Muscle of leg (tissue), 11 donors: ENCODE results near the gene SPATA31D4. TPM values are rescaled to one million over a fixed set of nuclear protein-coding genes. Genes with fewer than 3 reads are reported as not detected.
"Not testable (repeated sequence)": the region's sequence is repeated elsewhere in the genome, so short reads cannot be mapped to it uniquely, and the experiment has no call there.

ENCODE experiments used
- DNase-seq: peaks from one replicate; pipeline ENCODE4 v3.0.0; 2013
- H3K27ac ChIP-seq: one replicate; pipeline ENCODE4 v1.5.1; 2013; ENCODE audit warnings: mild to moderate bottlenecking, low read length, control low read depth
- H3K27me3 ChIP-seq: one replicate; pipeline ENCODE4 v1.6.1; 2013; ENCODE audit warnings: low read length; ENCODE audit not compliant: control insufficient read depth, insufficient read depth
- H3K36me3 ChIP-seq: one replicate; pipeline ENCODE4 v1.6.1; 2013; ENCODE audit warnings: low read length; ENCODE audit not compliant: control insufficient read depth, insufficient read depth
- H3K4me1 ChIP-seq: one replicate; pipeline ENCODE4 v1.6.1; 2013; ENCODE audit warnings: low read length; ENCODE audit not compliant: control insufficient read depth, insufficient read depth
- H3K4me3 ChIP-seq: one replicate; pipeline ENCODE4 v1.5.1; 2013; ENCODE audit warnings: low read length, control low read depth
- H3K9me3 ChIP-seq: replicated peaks from 2 replicates; pipeline ENCODE4 v1.6.1; 2013; ENCODE audit warnings: low read depth, low read length; ENCODE audit not compliant: control insufficient read depth
- WGBS: methylation state at CpG from one replicate; pipeline ENCODE4 v1.1.5; 2013; ENCODE audit warnings: missing lambda C conversion rate; ENCODE audit not compliant: insufficient coverage; 5-methylcytosine and 5-hydroxymethylcytosine counted together
- polyA plus RNA-seq, 8 donors: library from polyadenylated mRNA; unstranded; fragments of 120-200 nt; gene quantifications; one replicate each; pipeline versions ENCODE4 v1.2.1 to v1.2.3, GENCODE V29; 2013; ENCODE audit warnings: inconsistent platforms in 1 of 8, low replicate concordance in 1 of 8; ENCODE audit not compliant: insufficient read length in 8 of 8, insufficient read depth in 1 of 8
- total RNA-seq: library from RNA; stranded (reverse); fragments of 120-200 nt; gene quantifications from one replicate; pipeline ENCODE4 v1.2.4, GENCODE V29; 2013

Gene SPATA31D4
- total and polyA plus RNA-seq, 9 donors = not detected

DNA sequence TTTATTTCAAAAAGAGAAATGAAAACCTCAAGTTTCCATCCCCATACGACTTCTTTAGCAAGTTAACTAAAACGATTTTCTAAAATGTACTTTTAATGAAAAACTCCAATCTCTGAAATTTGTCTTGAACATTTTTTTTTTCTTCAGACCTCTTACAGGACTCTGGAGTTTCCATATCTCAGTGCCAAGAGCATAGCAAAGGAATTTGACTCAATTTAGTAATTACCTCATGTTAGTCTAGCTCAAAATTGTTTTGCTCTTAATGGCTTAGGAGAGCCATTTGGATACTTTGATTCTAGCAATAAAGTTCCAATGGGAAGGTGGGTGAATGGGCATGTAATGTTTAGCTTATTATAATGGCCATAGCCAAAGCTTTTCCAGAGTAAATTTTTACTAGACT, 26.0 kb upstream of the SPATA31D4 start:
- peak; percentile 82 for DNase-seq
- no peak overlapping the region for H3K4me3 ChIP-seq
- H3K4me1 ChIP-seq = no peaks in the 10 kb centered on the region
- H3K27ac ChIP-seq = no peak overlapping the region
- no peaks in the 10 kb centered on the region for H3K36me3 ChIP-seq
- no peaks in the 10 kb centered on the region for H3K27me3 ChIP-seq
- 83% methylated on average over 1 of the region's 2 CpGs for WGBS
- H3K9me3 ChIP-seq = no peaks in the 10 kb centered on the region

- H3K27ac ChIP-seq = no peak overlapping the region
- H3K4me1 ChIP-seq = no peaks in the 10 kb centered on the region
- DNase-seq = no peak
- no peaks in the 10 kb centered on the region for H3K9me3 ChIP-seq
- WGBS = no CpG with 5 or more reads among the region's 3 CpGs
- H3K27me3 ChIP-seq = no peaks in the 10 kb centered on the region
- H3K36me3 ChIP-seq = no peaks in the 10 kb centered on the region
- no peak overlapping the region for H3K4me3 ChIP-seq
Measured at GRCh38 chr9:81902626-81903025, 25.6 kb upstream of the SPATA31D4 start.

DNA sequence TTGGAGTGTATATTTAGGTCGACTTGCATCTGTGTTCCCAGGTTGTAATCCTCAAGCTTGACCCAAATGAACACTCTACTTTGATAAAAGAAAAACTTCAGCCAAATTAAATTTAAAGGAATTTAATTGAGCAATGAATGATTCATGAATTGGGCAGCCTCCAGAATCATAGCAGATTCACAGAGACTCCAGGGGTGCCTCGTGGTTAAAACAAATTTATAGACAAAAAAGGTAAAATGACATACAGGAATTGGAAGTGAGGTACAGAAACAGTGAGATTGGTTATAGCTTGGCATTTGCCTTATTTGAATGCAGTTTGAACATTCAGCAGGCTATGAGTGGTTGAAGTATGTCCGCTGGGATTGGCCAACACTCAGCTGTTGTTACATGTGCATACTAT, 21.6 kb upstream of the SPATA31D4 start:
- Histone ChIP-seq H3K27me3 (no peaks in the 10 kb centered on the region), H3K4me3 (no peak overlapping the region), H3K27ac (no peak overlapping the region), H3K36me3 (no peaks in the 10 kb centered on the region), H3K4me1 (no peaks in the 10 kb centered on the region), H3K9me3 (no peaks in the 10 kb centered on the region)
- no peak for DNase-seq
- WGBS = 63% methylated on average over 1 of the region's 3 CpGs

DNA sequence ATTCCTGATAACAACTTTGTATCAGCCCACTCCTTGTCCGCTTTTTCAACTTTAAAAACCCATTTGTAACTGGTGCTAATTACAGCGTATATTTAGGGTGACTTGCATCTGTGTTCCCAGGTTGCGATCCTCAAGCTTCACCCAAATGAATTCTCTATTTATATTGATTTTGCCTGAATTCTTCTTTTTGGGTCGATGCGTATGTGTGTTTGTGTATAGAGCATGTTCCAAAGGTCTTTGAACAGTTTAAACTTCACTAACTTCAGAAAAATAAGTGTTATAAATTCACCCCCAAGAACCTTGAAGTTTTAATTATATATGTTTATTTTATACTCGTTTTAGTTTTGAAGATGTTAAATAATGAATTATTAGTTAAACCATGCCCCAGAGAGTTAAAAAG, 16.1 kb upstream of the SPATA31D4 start:
- no CpG with 5 or more reads among the region's 6 CpGs for WGBS
- no peaks in the 10 kb centered on the region for H3K27me3 ChIP-seq
- no peak for DNase-seq

DNA sequence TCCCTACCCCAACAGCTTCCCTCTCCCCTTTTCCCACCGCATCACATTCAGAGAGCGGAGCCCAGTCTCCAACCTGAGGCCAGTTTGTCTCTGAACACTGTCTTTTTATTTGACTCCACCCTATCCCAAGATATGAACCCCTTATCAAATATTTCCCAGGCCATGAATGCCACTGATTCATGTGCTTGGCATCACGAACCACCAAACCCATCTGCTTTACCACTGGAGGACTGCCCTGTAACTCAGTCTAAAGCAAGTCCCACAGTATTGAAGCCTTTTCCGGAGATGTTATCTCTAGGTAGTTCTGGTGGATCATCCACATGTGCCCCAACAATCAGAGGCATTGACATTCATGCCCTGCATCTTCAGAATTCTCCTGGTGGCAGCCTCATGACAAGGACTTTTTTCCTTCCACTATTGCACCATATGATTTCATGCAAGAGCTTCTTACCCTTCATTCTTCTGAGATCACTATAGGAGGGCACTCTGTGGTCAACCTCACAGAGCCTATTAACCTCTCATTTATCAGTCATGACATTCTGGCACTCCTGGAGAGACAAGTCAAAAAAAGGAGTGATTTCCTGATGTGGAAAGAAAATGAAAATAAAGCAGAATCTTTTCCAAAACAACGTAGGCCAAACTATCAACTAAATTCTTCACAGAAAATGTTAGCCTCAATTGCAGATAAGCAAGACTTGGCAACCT, 12.3 kb upstream of the SPATA31D4 start:
- H3K36me3 ChIP-seq = no peaks in the 10 kb centered on the region
- WGBS = 93% methylated on average over 3 of the region's 5 CpGs
- DNase-seq = no peak
- no peaks in the 10 kb centered on the region for H3K27me3 ChIP-seq
- H3K9me3 ChIP-seq = no peaks in the 10 kb centered on the region
- no peaks in the 10 kb centered on the region for H3K4me1 ChIP-seq
- no peak overlapping the region for H3K4me3 ChIP-seq
- H3K27ac ChIP-seq = no peak overlapping the region

More for the DNA sequence above, 16.1 kb upstream of the SPATA31D4 start:
- Histone ChIP-seq H3K4me3 (no peak overlapping the region), H3K4me1 (no peaks in the 10 kb centered on the region), H3K9me3 (no peaks in the 10 kb centered on the region), H3K27ac (no peak overlapping the region), H3K36me3 (no peaks in the 10 kb centered on the region)

GRCh38 chr9:81918507-81918906, 9.7 kb upstream of the SPATA31D4 start:
- not testable (repeated sequence) for H3K27ac ChIP-seq, H3K9me3 ChIP-seq, H3K36me3 ChIP-seq, H3K27me3 ChIP-seq, H3K4me3 ChIP-seq, H3K4me1 ChIP-seq, DNase-seq
- WGBS = no CpG with 5 or more reads among the region's 3 CpGs

DNA sequence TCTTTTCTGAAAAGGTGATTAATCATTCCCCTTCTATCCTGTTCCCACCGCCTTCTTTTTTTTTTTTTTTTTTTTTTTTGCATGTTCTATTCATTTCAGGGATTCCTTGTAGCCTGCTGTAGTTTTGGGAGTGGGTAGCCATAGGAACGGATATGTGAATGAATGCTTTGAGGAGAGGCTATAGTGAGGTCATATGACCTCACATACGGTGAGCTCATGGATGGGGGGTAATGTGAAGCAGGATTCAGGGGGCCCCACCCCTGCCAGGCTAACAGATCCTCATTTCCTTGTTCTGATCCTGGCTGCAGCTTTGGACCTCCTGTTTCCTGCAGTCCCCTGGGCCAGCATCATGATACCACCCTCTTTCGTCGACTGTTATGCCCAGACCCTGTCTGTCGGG, 1.9 kb downstream of the SPATA31D4 start:
- H3K9me3 ChIP-seq, H3K27me3 ChIP-seq, DNase-seq, H3K36me3 ChIP-seq, H3K27ac ChIP-seq, H3K4me3 ChIP-seq, H3K4me1 ChIP-seq: not testable (repeated sequence)
- no CpG with 5 or more reads among the region's 6 CpGs for WGBS

DNA sequence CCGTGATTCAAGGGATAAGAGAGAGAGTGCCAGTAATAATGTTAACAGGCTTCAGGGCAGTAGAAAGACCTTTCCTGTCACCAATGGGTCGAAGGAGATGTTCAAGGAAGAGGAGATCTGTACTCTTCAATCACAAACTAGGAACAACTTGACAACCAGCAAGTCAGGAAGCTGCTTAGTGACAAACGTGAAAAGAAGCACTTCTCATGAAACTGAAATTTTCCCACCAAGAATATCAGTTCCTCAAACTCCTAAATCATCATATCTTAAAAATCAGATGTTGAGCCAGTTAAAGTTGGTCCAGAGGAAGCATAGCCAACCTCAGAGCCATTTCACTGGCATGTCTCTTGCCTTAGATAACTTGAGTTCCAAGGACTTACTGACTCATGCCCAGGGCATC, 5.3 kb downstream of the SPATA31D4 start:
- not testable (repeated sequence) for H3K36me3 ChIP-seq, H3K27ac ChIP-seq, H3K4me3 ChIP-seq, H3K27me3 ChIP-seq, H3K4me1 ChIP-seq, DNase-seq, H3K9me3 ChIP-seq
- no CpG with 5 or more reads among the region's 3 CpGs for WGBS

DNA sequence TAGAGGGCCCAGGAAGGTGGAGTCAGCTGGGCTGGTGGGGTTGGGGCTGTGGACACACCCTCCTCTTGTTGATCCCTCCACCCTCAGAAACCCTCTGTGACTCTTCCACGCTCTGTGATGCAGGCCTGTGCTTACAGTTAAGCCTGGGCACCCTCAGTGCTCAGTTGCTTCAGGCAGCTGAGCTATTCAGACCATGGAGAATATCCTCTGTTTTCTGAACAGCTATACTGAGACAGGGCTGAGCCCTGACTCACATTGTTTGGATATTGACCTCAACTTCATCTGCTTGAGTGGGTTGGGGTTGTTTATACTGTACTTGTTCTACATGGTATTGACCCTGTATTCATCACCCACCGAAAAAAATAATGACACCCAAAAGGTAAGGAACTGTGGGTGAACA, 15.2 kb downstream of the SPATA31D4 start, which contains the start of gene SPATA31D3:
TSS of gene SPATA31D3 (plus strand) at position 108 of the 400 bp plus-strand sequence. CDS start at position 194, 86 bp downstream.
- H3K27ac ChIP-seq, H3K27me3 ChIP-seq, H3K36me3 ChIP-seq, H3K4me1 ChIP-seq, H3K9me3 ChIP-seq, H3K4me3 ChIP-seq, DNase-seq: not testable (repeated sequence)
- no CpG with 5 or more reads among the region's 2 CpGs for WGBS

GRCh38 chr9:81948650-81949049, 20.4 kb downstream of the SPATA31D4 start:
- H3K9me3 ChIP-seq, H3K4me1 ChIP-seq, H3K4me3 ChIP-seq, H3K27me3 ChIP-seq, DNase-seq, H3K27ac ChIP-seq, H3K36me3 ChIP-seq: not testable (repeated sequence)
- WGBS = no CpG with 5 or more reads among the region's 3 CpGs

GRCh38 chr9:81953096-81953495, 24.9 kb downstream of the SPATA31D4 start:
- DNase-seq = no peak
- Histone ChIP-seq H3K27ac (no peak overlapping the region), H3K4me3 (no peak overlapping the region), H3K27me3 (no peaks in the 10 kb centered on the region), H3K9me3 (peaks cover 12% of the 10 kb centered on the region), H3K4me1 (no peaks in the 10 kb centered on the region), H3K36me3 (no peaks in the 10 kb centered on the region)
- WGBS = no CpG with 5 or more reads among the region's 1 CpG
